Activated naive CD8-positive, alpha-beta T cell treated with anti-CD3 and anti-CD28 coated beads, Interleukin-2, amount 10 ng/mL, durations not matched to agents 7 days and 5 days (primary cell): ENCODE results near the gene AMMECR1. TPM values are rescaled to one million over a fixed set of nuclear protein-coding genes. Genes with fewer than 3 reads are reported as not detected.
A peak's percentile ranks its signal among the peaks of the same experiment; 100 is the strongest.
"Not testable (repeated sequence)": the region's sequence is repeated elsewhere in the genome, so short reads cannot be mapped to it uniquely, and the experiment has no call there.

Experiments used
- ATAC-seq: fragments of 150-1000 bp; cut with Tn5 transposase; one replicate; pipeline ENCODE4 v1.10.0; 2021; ENCODE audit warnings: low read depth, moderate library complexity
- POLR2A ChIA-PET: fragments of 350-600 bp; sonication (Branson Sonifier 250); formaldehyde crosslinking; loops from one replicate; lab custom pipeline; 2021; ENCODE audit warnings: antibody characterized with exemption; lab: Charles Lee
- DNase-seq: peaks from one replicate; pipeline ENCODE4 v3.0.0; 2021
- H3K27ac Mint-ChIP-seq: one replicate; pipeline ENCODE4 v1.8.0; 2022; ENCODE audit warnings: mild to moderate bottlenecking, mixed read lengths
- H3K27me3 Mint-ChIP-seq: one replicate; pipeline ENCODE4 v1.8.0; 2022; ENCODE audit warnings: mild to moderate bottlenecking, moderate library complexity, mixed read lengths
- H3K36me3 Mint-ChIP-seq: one replicate; pipeline ENCODE4 v1.8.0; 2021; ENCODE audit warnings: mild to moderate bottlenecking, mixed read lengths
- H3K4me1 Mint-ChIP-seq: one replicate; pipeline ENCODE4 v1.8.0; 2021; ENCODE audit warnings: mixed read lengths
- H3K4me3 Mint-ChIP-seq: one replicate; pipeline ENCODE4 v1.8.0; 2022; ENCODE audit warnings: mild to moderate bottlenecking, moderate library complexity, mixed read lengths
- H3K9me3 Mint-ChIP-seq: one replicate; pipeline ENCODE4 v1.8.0; 2021; ENCODE audit warnings: mixed read lengths
- total RNA-seq, 2 experiments: library from RNA; stranded (reverse); gene quantifications; one replicate each; pipeline ENCODE4 v1.2.3, GENCODE V29; 2021

The AMMECR1 gene
- 10 to 100 TPM; 10.2 to 10.8 TPM for total RNA-seq

DNA sequence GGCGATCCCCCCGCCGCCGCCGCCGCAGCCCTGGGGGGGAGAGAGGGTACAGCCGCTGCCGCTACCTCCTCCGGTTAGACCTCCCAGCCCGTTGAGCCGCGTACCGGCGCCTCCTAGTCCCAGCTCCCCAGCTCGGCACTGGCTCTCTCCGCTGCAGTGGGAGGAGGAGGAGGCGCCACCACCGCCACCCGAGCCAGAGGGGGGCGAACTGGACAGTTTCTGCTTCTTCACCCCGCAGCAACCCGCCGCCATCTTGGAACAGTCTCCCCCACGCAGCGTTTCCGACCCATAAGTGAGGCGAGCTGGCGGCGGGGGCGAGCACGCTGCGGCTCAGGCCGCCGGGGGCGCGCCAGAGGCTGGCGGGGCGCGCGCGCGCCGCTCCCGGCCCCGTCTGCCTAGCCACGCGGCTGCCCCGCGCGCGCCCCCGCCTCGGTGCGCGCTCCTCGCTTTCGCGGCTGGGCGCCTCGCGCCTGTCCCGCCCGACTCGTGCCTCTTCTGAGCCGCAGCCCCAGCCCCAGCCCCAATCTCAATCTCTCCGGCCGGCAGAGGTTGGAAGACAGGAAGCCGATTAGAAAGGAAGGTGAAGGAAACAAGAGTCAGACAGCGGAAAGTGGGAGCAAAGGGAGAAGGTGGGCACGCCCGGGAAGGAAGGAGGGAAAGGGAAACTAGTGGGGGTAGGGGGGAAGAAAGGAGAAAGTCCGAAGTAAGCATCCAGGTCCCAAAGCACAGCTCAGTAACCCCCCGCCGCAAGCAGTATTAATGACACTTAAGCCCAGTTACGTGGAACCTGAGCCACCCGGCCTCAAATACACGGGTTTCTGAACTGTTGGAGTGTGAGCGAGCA lies at the start of gene AMMECR1:
Gene AMMECR1 (minus strand): TSS at position 266 of the 844 bp plus-strand sequence. CDS start 14 bp downstream, at position 252.
- POLR2A ChIA-PET, result interaction anchor here (0.5 to 1.7 kb wide), 3 partner anchors 62 to 316 kb away, joined by 3 to 7 read pairs (median 3); partner anchors contain the start of gene TMEM164
- Mint-ChIP-seq H3K27me3 (no peaks in the 10 kb centered on the region), H3K9me3 (no peaks in the 10 kb centered on the region), H3K36me3 (no peaks in the 10 kb centered on the region), H3K4me3 (peak within 1 kb of the TSS; percentile 90), H3K4me1 (peaks cover 7% of the 10 kb centered on the region), H3K27ac (peak within 1 kb of the TSS; percentile 89)
- DNase-seq (peak; percentile 84), ATAC-seq (peak; percentile 75)

GRCh38 chrX:110363244-110363643 lies 45.4 kb upstream of the AMMECR1 start:
- Mint-ChIP-seq H3K36me3 (no peaks in the 10 kb centered on the region), H3K9me3 (no peaks in the 10 kb centered on the region), H3K27me3 (no peaks in the 10 kb centered on the region), H3K4me3 (no peak overlapping the region), H3K27ac (no peak overlapping the region), H3K4me1 (no peaks in the 10 kb centered on the region)
- ATAC-seq (no peak), DNase-seq (no peak)
- POLR2A ChIA-PET, result no interaction called here

- H3K27me3 Mint-ChIP-seq, result no peaks in the 10 kb centered on the region
- ATAC-seq (no peak), DNase-seq (no peak)
- H3K9me3 Mint-ChIP-seq, result no peaks in the 10 kb centered on the region
- no peak overlapping the region for H3K4me3 Mint-ChIP-seq
- POLR2A ChIA-PET, result no interaction called here
- H3K36me3 Mint-ChIP-seq, result no peaks in the 10 kb centered on the region
- H3K27ac Mint-ChIP-seq, result no peak overlapping the region
- no peaks in the 10 kb centered on the region for H3K4me1 Mint-ChIP-seq
Measured at GRCh38 chrX:110359273-110359672, 41.4 kb upstream of the AMMECR1 start.

DNA sequence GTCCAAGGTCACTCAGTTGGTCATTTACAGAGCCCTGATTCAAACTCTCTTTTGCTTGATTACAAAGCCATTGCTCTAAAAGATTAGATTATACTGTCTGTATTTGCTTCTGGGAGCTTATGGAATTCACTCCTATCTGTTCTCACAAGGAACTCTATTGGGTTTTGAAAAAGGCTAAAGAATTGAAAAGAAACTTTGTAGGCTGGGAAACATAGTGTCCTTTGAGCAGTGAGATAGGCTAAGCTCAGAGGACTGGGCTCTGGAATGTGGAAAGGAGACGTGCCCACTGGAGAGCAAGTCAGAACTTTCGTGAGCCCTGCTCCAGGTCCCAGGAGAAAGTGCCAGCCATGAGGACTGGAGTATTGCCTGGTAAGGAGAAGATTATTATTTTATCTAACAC lies 40.7 kb upstream of the AMMECR1 start, which contains the start of gene RTL9:
Gene RTL9 (plus strand): TSS at position 301 of the 400 bp plus-strand sequence. CDS start 91,770 bp downstream, outside the sequence.
- no peak for ATAC-seq
- no peaks in the 10 kb centered on the region for H3K4me1 Mint-ChIP-seq
- H3K27ac Mint-ChIP-seq, result no peak within 1 kb of the TSS
- DNase-seq, result no peak
- POLR2A ChIA-PET, result no interaction called here
- H3K4me3 Mint-ChIP-seq, result no peak within 1 kb of the TSS
- H3K36me3 Mint-ChIP-seq, result no peaks in the 10 kb centered on the region
- no peaks in the 10 kb centered on the region for H3K27me3 Mint-ChIP-seq
- H3K9me3 Mint-ChIP-seq, result no peaks in the 10 kb centered on the region

DNA sequence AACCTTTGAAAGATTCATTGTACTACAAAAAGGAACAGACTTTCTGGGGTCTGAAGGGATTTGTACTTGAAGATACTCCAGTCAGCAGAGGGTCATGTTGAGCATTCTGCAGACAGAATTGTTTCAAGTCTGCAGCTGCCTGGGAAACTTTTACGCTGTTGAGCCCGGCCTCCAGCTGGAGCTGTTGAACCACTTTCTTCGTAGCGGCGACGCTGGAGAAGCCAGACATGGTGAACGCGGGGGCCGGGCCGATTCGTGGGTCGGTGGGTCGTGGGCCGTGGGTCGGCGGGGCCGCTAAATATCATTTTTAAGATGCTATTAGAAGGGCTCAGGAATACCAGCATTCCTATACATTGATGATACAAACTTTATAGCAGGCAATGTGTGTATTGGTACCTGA lies 28.8 kb upstream of the AMMECR1 start:
- POLR2A ChIA-PET, result no interaction called here
- H3K27ac Mint-ChIP-seq, result no peak overlapping the region
- no peaks in the 10 kb centered on the region for H3K27me3 Mint-ChIP-seq

GRCh38 chrX:110341189-110342035 lies 23.5 kb upstream of the AMMECR1 start:
- peaks cover 4% of the 10 kb centered on the region for H3K27me3 Mint-ChIP-seq
- POLR2A ChIA-PET, result no interaction called here
- ATAC-seq, result no peak
- no peak for DNase-seq
- no peak overlapping the region for H3K4me3 Mint-ChIP-seq
- H3K27ac Mint-ChIP-seq, result no peak overlapping the region
- no peaks in the 10 kb centered on the region for H3K4me1 Mint-ChIP-seq
- H3K36me3 Mint-ChIP-seq, result no peaks in the 10 kb centered on the region
- H3K9me3 Mint-ChIP-seq, result no peaks in the 10 kb centered on the region

More for the DNA sequence above, 28.8 kb upstream of the AMMECR1 start:
- Mint-ChIP-seq H3K4me1 (no peaks in the 10 kb centered on the region), H3K4me3 (no peak overlapping the region), H3K9me3 (no peaks in the 10 kb centered on the region), H3K36me3 (no peaks in the 10 kb centered on the region)
- ATAC-seq, result no peak
- no peak for DNase-seq

DNA sequence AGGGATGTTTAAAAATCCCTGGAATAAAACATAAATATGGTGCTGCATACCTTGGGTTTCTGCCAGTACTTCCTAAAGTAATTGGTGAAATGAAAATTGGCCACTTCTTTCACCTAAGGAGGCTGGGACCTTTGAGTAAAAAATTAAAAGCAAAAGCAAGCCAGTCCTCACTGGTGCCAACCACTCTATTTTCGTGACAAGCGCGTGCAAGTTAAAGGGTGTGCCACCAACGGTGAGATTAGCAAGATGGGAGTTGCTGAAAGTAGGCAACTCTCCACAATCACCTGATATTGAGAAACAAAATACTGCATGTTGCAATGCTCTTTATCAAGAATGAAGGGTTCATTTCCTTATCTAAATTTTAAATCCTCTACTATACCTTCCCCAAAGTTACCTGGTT lies 21.1 kb upstream of the AMMECR1 start:
- POLR2A ChIA-PET, result no interaction called here
- H3K36me3 Mint-ChIP-seq, result no peaks in the 10 kb centered on the region
- H3K9me3 Mint-ChIP-seq, result no peaks in the 10 kb centered on the region
- H3K27ac Mint-ChIP-seq, result no peak overlapping the region
- H3K27me3 Mint-ChIP-seq, result peaks cover 4% of the 10 kb centered on the region
- DNase-seq (no peak), ATAC-seq (no peak)
- no peak overlapping the region for H3K4me3 Mint-ChIP-seq
- no peaks in the 10 kb centered on the region for H3K4me1 Mint-ChIP-seq

GRCh38 chrX:110333458-110333857 lies 15.6 kb upstream of the AMMECR1 start:
- ATAC-seq, POLR2A ChIA-PET: not testable (repeated sequence)

GRCh38 chrX:110331444-110332030 lies 13.7 kb upstream of the AMMECR1 start:
- H3K27me3 Mint-ChIP-seq, result no peaks in the 10 kb centered on the region
- no peak overlapping the region for H3K27ac Mint-ChIP-seq
- H3K4me3 Mint-ChIP-seq, result no peak overlapping the region
- POLR2A ChIA-PET, result no interaction called here
- no peaks in the 10 kb centered on the region for H3K9me3 Mint-ChIP-seq
- H3K4me1 Mint-ChIP-seq, result no peaks in the 10 kb centered on the region
- ATAC-seq (no peak), DNase-seq (no peak)
- no peaks in the 10 kb centered on the region for H3K36me3 Mint-ChIP-seq

More at GRCh38 chrX:110333458-110333857, 15.6 kb upstream of the AMMECR1 start:
- H3K27ac Mint-ChIP-seq, H3K27me3 Mint-ChIP-seq, H3K4me1 Mint-ChIP-seq, H3K36me3 Mint-ChIP-seq, H3K4me3 Mint-ChIP-seq, H3K9me3 Mint-ChIP-seq, DNase-seq: not testable (repeated sequence)

GRCh38 chrX:110328613-110329012 lies 10.7 kb upstream of the AMMECR1 start:
- DNase-seq, ATAC-seq, H3K4me3 Mint-ChIP-seq, H3K36me3 Mint-ChIP-seq, H3K27ac Mint-ChIP-seq, H3K9me3 Mint-ChIP-seq, POLR2A ChIA-PET, H3K27me3 Mint-ChIP-seq, H3K4me1 Mint-ChIP-seq: not testable (repeated sequence)

DNA sequence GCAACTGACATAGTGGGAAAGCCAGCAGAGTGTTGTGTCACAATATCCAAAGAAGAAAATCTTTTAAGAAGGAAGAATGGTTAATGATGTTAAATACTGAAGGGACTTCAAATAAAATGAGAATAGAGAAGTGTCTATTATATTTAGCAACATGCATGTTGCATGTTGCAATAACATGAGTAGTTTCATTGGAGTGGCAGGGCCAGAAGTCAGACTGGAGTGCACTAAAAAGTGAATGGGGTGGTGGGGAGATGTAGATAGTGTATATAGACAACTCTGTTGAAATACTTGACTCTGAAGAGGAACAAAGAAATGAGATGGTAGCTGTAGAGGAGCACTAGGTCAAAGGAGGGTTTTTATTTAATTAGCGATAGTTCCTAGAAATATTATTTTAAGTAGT lies 9.5 kb upstream of the AMMECR1 start:
- Mint-ChIP-seq H3K4me1 (no peaks in the 10 kb centered on the region), H3K36me3 (peaks cover 2% of the 10 kb centered on the region), H3K9me3 (peaks cover 1% of the 10 kb centered on the region), H3K4me3 (no peak overlapping the region), H3K27me3 (no peaks in the 10 kb centered on the region), H3K27ac (no peak overlapping the region)
- POLR2A ChIA-PET, result no interaction called here
- ATAC-seq, result no peak
- DNase-seq, result no peak

DNA sequence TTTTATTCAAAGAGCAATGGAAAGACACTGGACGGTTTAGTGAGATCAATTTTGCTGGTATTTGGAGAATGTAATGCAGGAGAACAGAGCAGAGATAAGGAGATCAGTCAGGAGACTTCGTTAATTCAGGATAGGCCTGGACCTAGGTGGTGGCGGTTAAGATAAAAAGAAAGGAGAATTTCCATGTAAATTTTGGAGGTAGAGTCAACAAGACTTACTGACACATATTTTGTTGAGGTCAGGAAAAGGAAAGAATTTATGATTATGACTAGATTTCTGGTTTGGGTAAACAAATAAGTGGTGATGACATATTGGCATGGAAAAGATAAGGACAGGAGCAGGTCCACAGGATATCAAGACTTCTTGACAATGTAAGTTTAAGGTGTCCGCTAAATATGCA lies 8.8 kb upstream of the AMMECR1 start:
- DNase-seq (no peak), ATAC-seq (no peak)
- POLR2A ChIA-PET, result no interaction called here
- H3K9me3 Mint-ChIP-seq, result peaks cover 1% of the 10 kb centered on the region
- peaks cover 2% of the 10 kb centered on the region for H3K36me3 Mint-ChIP-seq
- H3K4me3 Mint-ChIP-seq, result no peak overlapping the region
- H3K27me3 Mint-ChIP-seq, result no peaks in the 10 kb centered on the region
- H3K27ac Mint-ChIP-seq, result no peak overlapping the region
- H3K4me1 Mint-ChIP-seq, result no peaks in the 10 kb centered on the region

GRCh38 chrX:110322603-110323002 lies 4.7 kb upstream of the AMMECR1 start:
- ATAC-seq (no peak), DNase-seq (no peak)
- H3K4me3 Mint-ChIP-seq, result no peak overlapping the region
- peaks cover 2% of the 10 kb centered on the region for H3K36me3 Mint-ChIP-seq
- peaks cover 1% of the 10 kb centered on the region for H3K9me3 Mint-ChIP-seq
- H3K4me1 Mint-ChIP-seq, result no peaks in the 10 kb centered on the region
- no peak overlapping the region for H3K27ac Mint-ChIP-seq
- POLR2A ChIA-PET, result no interaction called here
- H3K27me3 Mint-ChIP-seq, result no peaks in the 10 kb centered on the region
